GM12872 (cell line): Measurements from ENCODE around the gene MTARC2.

ENCODE experiments used
- TF ChIP-seq, protein P1 (sequence below): IDR thresholded peaks from 3 replicates; pipeline ENCODE4 v1.5.1; 2011; ENCODE audit warnings: low read depth, mild to moderate bottlenecking, low read length, moderate library complexity; ENCODE audit not compliant: insufficient read depth

The MTARC2 gene

GRCh38 chr1:220812308-220812707, 64.2 kb downstream of the MTARC2 start:
- TF ChIP-seq, protein P1, sequence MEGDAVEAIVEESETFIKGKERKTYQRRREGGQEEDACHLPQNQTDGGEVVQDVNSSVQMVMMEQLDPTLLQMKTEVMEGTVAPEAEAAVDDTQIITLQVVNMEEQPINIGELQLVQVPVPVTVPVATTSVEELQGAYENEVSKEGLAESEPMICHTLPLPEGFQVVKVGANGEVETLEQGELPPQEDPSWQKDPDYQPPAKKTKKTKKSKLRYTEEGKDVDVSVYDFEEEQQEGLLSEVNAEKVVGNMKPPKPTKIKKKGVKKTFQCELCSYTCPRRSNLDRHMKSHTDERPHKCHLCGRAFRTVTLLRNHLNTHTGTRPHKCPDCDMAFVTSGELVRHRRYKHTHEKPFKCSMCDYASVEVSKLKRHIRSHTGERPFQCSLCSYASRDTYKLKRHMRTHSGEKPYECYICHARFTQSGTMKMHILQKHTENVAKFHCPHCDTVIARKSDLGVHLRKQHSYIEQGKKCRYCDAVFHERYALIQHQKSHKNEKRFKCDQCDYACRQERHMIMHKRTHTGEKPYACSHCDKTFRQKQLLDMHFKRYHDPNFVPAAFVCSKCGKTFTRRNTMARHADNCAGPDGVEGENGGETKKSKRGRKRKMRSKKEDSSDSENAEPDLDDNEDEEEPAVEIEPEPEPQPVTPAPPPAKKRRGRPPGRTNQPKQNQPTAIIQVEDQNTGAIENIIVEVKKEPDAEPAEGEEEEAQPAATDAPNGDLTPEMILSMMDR, result no peak

DNA sequence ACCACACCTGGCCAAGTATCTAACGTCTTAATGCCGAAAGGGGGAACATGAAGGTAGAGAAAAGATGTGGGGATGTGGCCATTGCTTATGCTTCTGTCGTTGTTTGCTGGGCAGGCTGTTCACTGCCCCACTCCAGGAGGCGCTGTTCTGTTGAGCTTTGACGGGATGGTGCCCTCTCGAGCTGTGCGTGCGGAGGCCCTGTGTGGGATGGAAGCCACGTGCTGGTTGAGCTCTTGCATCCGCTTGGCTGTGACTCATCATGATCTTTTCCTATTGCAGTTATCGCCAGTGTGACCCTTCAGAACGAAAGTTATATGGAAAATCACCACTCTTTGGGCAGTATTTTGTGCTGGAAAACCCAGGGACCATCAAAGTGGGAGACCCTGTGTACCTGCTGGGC, 64.9 kb downstream of the MTARC2 start:
- TF ChIP-seq, protein P1, result 0 out of 3 replicates have a peak, but pooled peaks have one; percentile 18

- TF ChIP-seq, protein P1, result no peak
Measured at GRCh38 chr1:220815409-220815808, 67.3 kb downstream of the MTARC2 start.

DNA sequence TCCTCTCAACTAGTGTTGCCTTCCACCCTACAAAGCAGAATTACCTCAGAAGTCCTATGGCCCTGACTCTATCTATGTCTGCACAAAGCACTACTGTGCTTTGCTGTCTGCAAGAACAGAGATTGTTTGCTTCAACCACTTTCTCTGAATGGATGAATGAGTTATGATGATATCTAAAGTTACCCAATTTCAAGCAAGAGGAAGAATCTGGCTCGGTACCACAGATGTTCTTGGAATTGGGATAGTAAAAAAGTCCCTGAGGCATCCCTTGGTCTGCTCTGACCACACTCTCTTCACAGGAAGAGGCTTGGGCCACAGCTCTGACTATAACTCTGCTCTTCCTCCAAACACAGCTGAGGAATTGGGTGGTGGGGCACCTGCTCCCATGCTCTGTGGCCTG, 69.8 kb downstream of the MTARC2 start:
- TF ChIP-seq, protein P1, result no peak

DNA sequence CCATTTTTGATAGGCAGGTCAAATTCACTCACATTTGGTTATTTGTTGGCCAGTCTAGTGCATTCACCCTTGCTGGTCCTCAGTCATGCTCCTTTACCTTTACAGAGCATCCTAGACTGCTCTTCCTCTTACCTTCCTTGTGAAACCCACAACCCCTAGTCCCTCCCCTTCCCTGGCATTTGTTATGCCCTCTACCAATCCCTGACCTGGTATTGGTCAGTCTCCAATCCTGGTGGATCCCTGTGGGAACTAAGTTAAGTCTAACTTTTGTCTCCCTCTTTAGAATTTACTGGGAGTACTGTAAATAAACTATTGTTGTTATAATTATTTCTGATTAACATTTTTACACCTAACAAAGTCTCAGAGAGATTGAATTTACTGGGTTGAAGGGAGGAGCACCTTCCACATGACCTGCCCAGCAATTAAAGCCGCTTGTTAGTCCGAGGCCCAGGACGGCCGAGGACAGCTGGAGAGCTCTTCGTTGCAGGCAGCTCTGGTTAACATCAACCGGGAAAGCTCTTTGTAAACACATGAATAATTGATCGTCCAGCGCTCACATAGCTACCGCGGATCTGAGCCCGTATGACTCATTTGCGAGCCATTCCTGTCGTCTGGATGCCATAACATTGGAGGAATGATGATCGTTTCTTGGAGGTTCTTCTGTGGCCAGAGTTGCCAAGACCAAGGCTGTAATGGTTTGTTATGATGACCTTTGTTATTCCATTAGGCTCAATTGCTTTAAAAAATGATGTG, 70.5 kb downstream of the MTARC2 start:
- TF ChIP-seq, protein P1, result no peak

- TF ChIP-seq, protein P1, result no peak
Measured at GRCh38 chr1:220819467-220820026, 71.4 kb downstream of the MTARC2 start.

- TF ChIP-seq, protein P1, result no peak
Measured at GRCh38 chr1:220824031-220824989, 76.2 kb downstream of the MTARC2 start.
